A673 (cell line): ENCODE results near the gene P2RY2. TPM values are rescaled to one million over a fixed set of nuclear protein-coding genes. Genes with fewer than 3 reads are reported as not detected.

Experiments
- BruUV-seq: library from RNA; stranded (reverse); fragments of 400-500 nt; replicated peaks from 2 replicates; lab custom pipeline; 2021; lab: Mats Ljungman, UMichigan
- CTCF ChIA-PET: fragments of 300-600 bp; sonication (Branson Sonifier 250); formaldehyde crosslinking; loops from one replicate; lab custom pipeline; 2022; ENCODE audit warnings: antibody characterized with exemption; lab: Charles Lee
- POLR2A ChIA-PET: fragments of 300-600 bp; sonication (Branson Sonifier 250); formaldehyde crosslinking; loops from one replicate; lab custom pipeline; 2022; ENCODE audit warnings: antibody characterized with exemption; ENCODE audit not compliant: low non-redundant PET; lab: Charles Lee
- DNase-seq: peaks from one replicate; pipeline ENCODE4 v3.0.0-alpha.2; 2015; ENCODE audit warnings: low spot score
- H3K27ac ChIP-seq: fragments of 200-600 bp; sonication (generic); 2 replicates; pipeline ENCODE4 v1.5.1; 2016; ENCODE audit warnings: mixed run types, low read depth, mild to moderate bottlenecking, mixed read lengths, antibody characterized with exemption, low read length; ENCODE audit not compliant: poor library complexity, severe bottlenecking
- H3K27me3 ChIP-seq: fragments of 200-600 bp; sonication (generic); replicated peaks from 2 replicates; pipeline ENCODE4 v1.6.1; 2017; ENCODE audit warnings: mixed run types, low read depth, mild to moderate bottlenecking, mixed read lengths, antibody characterized with exemption, low read length; ENCODE audit not compliant: insufficient read depth, poor library complexity
- H3K36me3 ChIP-seq: fragments of 200-600 bp; sonication (generic); 2 replicates; pipeline ENCODE4 v1.6.1; 2016; ENCODE audit warnings: mixed run types, mild to moderate bottlenecking, mixed read lengths, antibody characterized with exemption, low read length; ENCODE audit not compliant: insufficient read depth, poor library complexity, severe bottlenecking
- H3K4me1 ChIP-seq: fragments of 200-600 bp; sonication (generic); 2 replicates; pipeline ENCODE4 v1.6.1; 2017; ENCODE audit warnings: mixed run types, mild to moderate bottlenecking, mixed read lengths, antibody characterized with exemption, low read length; ENCODE audit not compliant: insufficient read depth, poor library complexity, severe bottlenecking
- H3K4me3 ChIP-seq: fragments of 200-600 bp; sonication (generic); 2 replicates; pipeline ENCODE4 v1.5.1; 2016; ENCODE audit warnings: low read depth, mixed run types, mild to moderate bottlenecking, mixed read lengths, low read length; ENCODE audit not compliant: poor library complexity, severe bottlenecking
- H3K9me3 ChIP-seq: fragments of 200-600 bp; sonication (generic); 2 replicates; pipeline ENCODE4 v1.6.1; 2016; ENCODE audit warnings: mixed run types, low read depth, mild to moderate bottlenecking, mixed read lengths, antibody characterized with exemption, low read length; ENCODE audit not compliant: poor library complexity, severe bottlenecking
- CTCF ChIP-seq: fragments of 300-800, 200-600 bp; sonication (generic); conservative IDR thresholded peaks from 2 replicates; pipeline ENCODE4 v1.5.1; 2017; ENCODE audit warnings: low read depth, mild to moderate bottlenecking, antibody characterized with exemption, low read length, moderate library complexity, mixed read lengths
- EZH2 ChIP-seq: fragments of 200-600 bp; sonication (generic); IDR thresholded peaks from 2 replicates; pipeline ENCODE4 v1.6.1; 2017; ENCODE audit warnings: borderline replicate concordance, low read depth, mild to moderate bottlenecking, mixed read lengths, antibody characterized with exemption, low read length; ENCODE audit not compliant: poor library complexity, severe bottlenecking
- intact Hi-C: fragments of 100-400 bp; cut with micrococcal nuclease; formaldehyde crosslinking; loops from one replicate; pipeline ENCODE4 v1.10.0; 2022; ENCODE audit not compliant: unreplicated experiment
- total RNA-seq: library from RNA; stranded (reverse); gene quantifications from 2 replicates; pipeline ENCODE4 v1.2.3, GENCODE V29; 2021

Gene P2RY2
- total RNA-seq, 1 experiment from 2014 or later, result not detected

GRCh38 chr11:73178681-73179080 is 39.4 kb upstream of the P2RY2 start:
- H3K27ac ChIP-seq, result no peak overlapping the region
- no peaks in the 10 kb centered on the region for H3K27me3 ChIP-seq
- no peak overlapping the region for H3K4me3 ChIP-seq
- POLR2A ChIA-PET, result no interaction called here
- intact Hi-C loops, result loop anchor here (1.0 to 10.0 kb wide), 4 partner anchors 254 to 594 kb away; no protein-coding TSS in a partner anchor
- no peak for TF ChIP-seq EZH2
- no peak for TF ChIP-seq CTCF
- no TSS peak for BruUV-seq
- DNase-seq, result no peak
- CTCF ChIA-PET, result interaction anchor here (1.1 to 2.8 kb wide), 3 partner anchors 14 to 453 kb away, joined by 3 to 26 read pairs (median 14); no protein-coding TSS in a partner anchor
- H3K36me3 ChIP-seq, result no peaks in the 10 kb centered on the region
- no peaks in the 10 kb centered on the region for H3K9me3 ChIP-seq
- no peaks in the 10 kb centered on the region for H3K4me1 ChIP-seq

GRCh38 chr11:73182824-73183321 is 35.2 kb upstream of the P2RY2 start:
- no peak for TF ChIP-seq EZH2
- TF ChIP-seq CTCF, result no peak
- no TSS peak for BruUV-seq
- no peak overlapping the region for H3K27ac ChIP-seq
- no peaks in the 10 kb centered on the region for H3K36me3 ChIP-seq
- no peaks in the 10 kb centered on the region for H3K27me3 ChIP-seq
- no peaks in the 10 kb centered on the region for H3K9me3 ChIP-seq
- DNase-seq, result no peak
- intact Hi-C loops, result no loop called here
- ChIA-PET POLR2A (no interaction called here), CTCF (interaction anchor here (2.3 kb wide), 1 partner anchor 107 kb away, joined by 5 read pairs; no protein-coding TSS in a partner anchor)
- H3K4me3 ChIP-seq, result no peak overlapping the region
- no peaks in the 10 kb centered on the region for H3K4me1 ChIP-seq

- no peak for TF ChIP-seq EZH2
- peak; percentile 96 for TF ChIP-seq CTCF
- ChIA-PET CTCF (interaction anchor here (0.5 to 2.5 kb wide), 8 partner anchors 52 to 328 kb away, joined by 3 to 14 read pairs (median 4); no protein-coding TSS in a partner anchor), POLR2A (no interaction called here)
- H3K4me3 ChIP-seq, result no peak overlapping the region
- peak; percentile 75 for DNase-seq
- no TSS peak for BruUV-seq
- intact Hi-C loops, result loop anchor here (1.0 kb wide), 3 partner anchors 57 to 150 kb away; no protein-coding TSS in a partner anchor
- H3K9me3 ChIP-seq, result no peaks in the 10 kb centered on the region
- H3K27me3 ChIP-seq, result no peaks in the 10 kb centered on the region
- H3K4me1 ChIP-seq, result no peaks in the 10 kb centered on the region
- H3K27ac ChIP-seq, result no peak overlapping the region
- H3K36me3 ChIP-seq, result no peaks in the 10 kb centered on the region
These were observed 33.0 kb upstream of the P2RY2 start for GRCh38 chr11:73184953-73185671.
